Measurements from ENCODE around the gene RPS21. TPM values are rescaled to one million over a fixed set of nuclear protein-coding genes. Genes with fewer than 3 reads are reported as not detected.
A peak's percentile ranks its signal among the peaks of the same experiment; 100 is the strongest.

The RPS21 gene
- total RNA-seq, 1 donor from 2014 or later: 1,629 TPM

DNA sequence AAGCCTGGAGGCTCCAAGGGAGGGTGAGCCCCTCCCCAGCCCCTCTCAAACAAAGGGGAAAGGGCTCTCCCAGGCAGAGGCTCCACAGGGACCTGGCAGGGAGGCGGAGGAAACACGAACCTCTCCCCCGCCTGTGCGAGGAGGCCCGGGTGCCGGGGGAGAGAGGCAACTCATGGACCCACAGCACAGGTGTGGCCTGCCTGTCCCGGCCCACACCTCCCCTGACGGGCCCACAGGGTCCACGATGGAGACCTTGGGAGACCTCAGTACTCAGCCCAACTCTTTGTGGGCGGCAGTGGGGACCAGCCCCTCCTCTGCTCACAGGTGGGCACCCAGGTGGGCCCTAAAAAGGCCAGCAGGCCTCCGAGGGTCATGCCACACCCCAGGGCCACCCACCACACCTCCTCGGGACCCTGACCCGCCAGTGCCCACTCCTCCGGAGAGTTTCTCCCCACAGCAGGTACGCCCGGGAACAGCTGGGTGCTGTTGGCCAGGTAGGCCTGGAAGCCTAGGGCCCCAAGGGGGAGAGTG, 32.0 kb upstream of the RPS21 start:
- TF ChIP-seq EZH2 (IDR thresholded peaks at IDR 0.05): no peak
- TF ChIP-seq EZH2phosphoT487 (IDR thresholded peaks at IDR 0.05): no peak
- TF ChIP-seq, protein P1, sequence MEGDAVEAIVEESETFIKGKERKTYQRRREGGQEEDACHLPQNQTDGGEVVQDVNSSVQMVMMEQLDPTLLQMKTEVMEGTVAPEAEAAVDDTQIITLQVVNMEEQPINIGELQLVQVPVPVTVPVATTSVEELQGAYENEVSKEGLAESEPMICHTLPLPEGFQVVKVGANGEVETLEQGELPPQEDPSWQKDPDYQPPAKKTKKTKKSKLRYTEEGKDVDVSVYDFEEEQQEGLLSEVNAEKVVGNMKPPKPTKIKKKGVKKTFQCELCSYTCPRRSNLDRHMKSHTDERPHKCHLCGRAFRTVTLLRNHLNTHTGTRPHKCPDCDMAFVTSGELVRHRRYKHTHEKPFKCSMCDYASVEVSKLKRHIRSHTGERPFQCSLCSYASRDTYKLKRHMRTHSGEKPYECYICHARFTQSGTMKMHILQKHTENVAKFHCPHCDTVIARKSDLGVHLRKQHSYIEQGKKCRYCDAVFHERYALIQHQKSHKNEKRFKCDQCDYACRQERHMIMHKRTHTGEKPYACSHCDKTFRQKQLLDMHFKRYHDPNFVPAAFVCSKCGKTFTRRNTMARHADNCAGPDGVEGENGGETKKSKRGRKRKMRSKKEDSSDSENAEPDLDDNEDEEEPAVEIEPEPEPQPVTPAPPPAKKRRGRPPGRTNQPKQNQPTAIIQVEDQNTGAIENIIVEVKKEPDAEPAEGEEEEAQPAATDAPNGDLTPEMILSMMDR (IDR thresholded peaks at IDR 0.05): no peak
- Histone ChIP-seq H3K4me3 (no peak overlapping the region), H2AFZ (replicated peaks) (no peak overlapping the region), H3K4me2 (peak overlapping the region; percentile 46), H3F3A (ENCODE audit: low read depth) (no peaks in the 10 kb centered on the region), H3K9me3 (ENCODE audit: low read depth) (no peaks in the 10 kb centered on the region), H3K4me1 (peaks cover 34% of the 10 kb centered on the region), H3K79me2 (ENCODE audit: low read depth) (peaks cover 45% of the 10 kb centered on the region), H3K9ac (peak overlapping the region; percentile 25), H3K27me3 (no peaks in the 10 kb centered on the region), H3K27ac (peak overlapping the region; percentile 59), H4K20me1 (ENCODE audit: low read depth) (peaks cover 61% of the 10 kb centered on the region), H3K36me3 (no peaks in the 10 kb centered on the region)
- no peaks in the 10 kb centered on the region for H3K36me3 Mint-ChIP-seq
- no peak for DNase-seq (ENCODE audit: low spot score)
- no peaks in the 10 kb centered on the region for H3K9me3 Mint-ChIP-seq
- no peak overlapping the region for H3K4me3 Mint-ChIP-seq
- H3K4me1 Mint-ChIP-seq: peaks cover 10% of the 10 kb centered on the region
- no peak overlapping the region for H3K27ac Mint-ChIP-seq
- H3K27me3 Mint-ChIP-seq (ENCODE audit: insufficient read depth, low read depth): no peaks in the 10 kb centered on the region

DNA sequence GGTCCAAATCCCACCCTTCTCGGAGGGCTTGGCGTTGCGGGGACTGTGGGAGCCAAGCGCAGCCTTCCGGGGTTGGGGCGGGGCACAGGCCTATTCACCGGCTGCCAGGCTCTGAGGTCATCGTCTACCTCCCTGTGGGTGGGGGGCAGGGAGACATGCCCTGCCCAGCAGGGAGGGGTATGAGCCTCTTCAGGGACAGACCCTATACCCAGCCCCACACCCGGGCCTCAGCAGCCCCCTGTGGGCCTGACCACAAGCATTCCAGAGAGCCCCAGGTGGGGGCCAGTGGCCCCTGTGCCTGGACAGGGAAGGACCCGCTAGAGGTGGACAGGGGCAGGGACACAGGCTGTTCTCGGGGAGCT, 31.4 kb upstream of the RPS21 start:
- H3K9me3 ChIP-seq (ENCODE audit: low read depth): no peaks in the 10 kb centered on the region
- Mint-ChIP-seq H3K36me3 (no peaks in the 10 kb centered on the region), H3K27ac (no peak overlapping the region), H3K4me3 (no peak overlapping the region), H3K27me3 (ENCODE audit: insufficient read depth, low read depth) (no peaks in the 10 kb centered on the region), H3K4me1 (peaks cover 10% of the 10 kb centered on the region), H3K9me3 (no peaks in the 10 kb centered on the region)
- H3F3A ChIP-seq (ENCODE audit: low read depth): no peaks in the 10 kb centered on the region
- H3K79me2 ChIP-seq (ENCODE audit: low read depth): peaks cover 47% of the 10 kb centered on the region
- no peak overlapping the region for H2AFZ ChIP-seq (replicated peaks)
- H4K20me1 ChIP-seq (ENCODE audit: low read depth): peaks cover 62% of the 10 kb centered on the region
- no peaks in the 10 kb centered on the region for H3K27me3 ChIP-seq
- no peak overlapping the region for H3K4me3 ChIP-seq
- TF ChIP-seq, protein P1 (IDR thresholded peaks at IDR 0.05): no peak
- TF ChIP-seq EZH2phosphoT487 (IDR thresholded peaks at IDR 0.05): no peak
- TF ChIP-seq EZH2 (IDR thresholded peaks at IDR 0.05): no peak
- H3K36me3 ChIP-seq: no peaks in the 10 kb centered on the region
- H3K4me2 ChIP-seq: peak overlapping the region; percentile 46
- DNase-seq (ENCODE audit: low spot score): peak; percentile 43
- no peak overlapping the region for H3K9ac ChIP-seq
- H3K27ac ChIP-seq: no peak overlapping the region
- peaks cover 34% of the 10 kb centered on the region for H3K4me1 ChIP-seq

DNA sequence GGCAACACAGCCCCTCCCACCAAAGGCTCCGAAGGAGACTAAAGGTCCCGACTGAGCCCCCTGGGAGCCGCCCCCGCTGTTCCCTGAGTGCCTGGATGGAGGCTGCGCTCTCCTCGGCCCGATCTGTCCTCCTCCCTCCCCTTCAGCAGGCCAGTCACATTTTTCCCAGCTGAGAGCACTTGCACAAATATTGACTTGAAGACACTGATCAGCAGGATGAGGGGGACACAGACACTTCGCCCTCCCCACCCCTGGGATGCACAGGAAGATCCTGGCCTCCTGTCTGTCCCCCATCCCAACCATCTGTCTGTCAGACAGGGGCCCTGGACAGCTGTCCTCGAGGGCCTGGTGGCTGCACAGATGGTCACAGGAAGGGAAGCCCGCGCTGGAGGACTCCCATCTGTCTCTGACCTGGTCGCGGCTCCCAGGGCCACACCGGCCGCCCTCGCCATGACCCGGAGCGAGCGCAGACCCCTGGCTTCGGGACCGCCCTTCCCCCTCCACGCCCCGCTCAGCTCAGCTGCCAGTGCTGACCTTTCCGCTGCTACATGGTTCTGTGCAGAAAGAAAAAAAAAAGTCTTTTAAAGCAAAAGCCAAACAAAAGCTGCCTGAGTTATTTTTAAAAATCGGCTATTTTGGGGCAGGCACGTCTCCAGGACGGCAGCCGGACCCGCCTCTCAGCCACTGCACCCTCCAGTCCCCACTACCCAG, 30.9 kb upstream of the RPS21 start:
- H3K4me3 Mint-ChIP-seq: no peak overlapping the region
- H3K79me2 ChIP-seq (ENCODE audit: low read depth): peaks cover 52% of the 10 kb centered on the region
- peak overlapping the region; percentile 46 for H3K4me2 ChIP-seq
- peaks cover 66% of the 10 kb centered on the region for H4K20me1 ChIP-seq (ENCODE audit: low read depth)
- H3K27ac ChIP-seq: peak overlapping the region; percentile 34
- H3K4me1 Mint-ChIP-seq: peaks cover 12% of the 10 kb centered on the region
- no peak overlapping the region for H2AFZ ChIP-seq (replicated peaks)
- H3K27ac Mint-ChIP-seq: no peak overlapping the region
- H3K9me3 Mint-ChIP-seq: no peaks in the 10 kb centered on the region
- H3K9me3 ChIP-seq (ENCODE audit: low read depth): no peaks in the 10 kb centered on the region
- peak overlapping the region; percentile 30 for H3K9ac ChIP-seq
- no peak overlapping the region for H3K4me3 ChIP-seq
- H3K4me1 ChIP-seq: peaks cover 39% of the 10 kb centered on the region
- no peak for DNase-seq (ENCODE audit: low spot score)
- H3K36me3 ChIP-seq: no peaks in the 10 kb centered on the region
- no peaks in the 10 kb centered on the region for H3K36me3 Mint-ChIP-seq
- no peaks in the 10 kb centered on the region for H3K27me3 ChIP-seq
- TF ChIP-seq EZH2phosphoT487 (IDR thresholded peaks at IDR 0.05) (no peak), EZH2 (IDR thresholded peaks at IDR 0.05) (no peak)
- TF ChIP-seq, protein P1 (IDR thresholded peaks at IDR 0.05): no peak
- H3F3A ChIP-seq (ENCODE audit: low read depth): peaks cover 4% of the 10 kb centered on the region
- no peaks in the 10 kb centered on the region for H3K27me3 Mint-ChIP-seq (ENCODE audit: insufficient read depth, low read depth)
